Mesenchymal stem cell (in vitro differentiated cells and primary cell): ENCODE results near the gene LYG1.
A peak's percentile ranks its signal among the peaks of the same experiment; 100 is the strongest.

ENCODE experiments used
- DNase-seq: peaks from one replicate; pipeline ENCODE4 v3.0.0-alpha.2; 2013
- H2AFZ ChIP-seq: one replicate; pipeline ENCODE4 v1.6.1; 2013; ENCODE audit warnings: low read depth, mild to moderate bottlenecking, control low read depth, inconsistent platforms, low read length, moderate library complexity
- H2AK5ac ChIP-seq: 2 replicates; pipeline ENCODE4 v1.6.1; 2013; ENCODE audit warnings: low read length, moderate library complexity, mild to moderate bottlenecking, inconsistent platforms; ENCODE audit not compliant: severe bottlenecking
- H2BK120ac ChIP-seq: one replicate; pipeline ENCODE4 v1.6.1; 2013; ENCODE audit warnings: low read depth, mild to moderate bottlenecking, inconsistent platforms, low read length, moderate library complexity
- H2BK12ac ChIP-seq, 2 experiments: one replicate each; pipeline ENCODE4 v1.6.1; 2013; ENCODE audit warnings: inconsistent platforms in 2 of 2, low read length in 2 of 2, mild to moderate bottlenecking in 2 of 2, moderate library complexity in 2 of 2, control low read depth in 1 of 2
- H2BK15ac ChIP-seq: one replicate; pipeline ENCODE4 v1.6.1; 2013; ENCODE audit warnings: mild to moderate bottlenecking, low read depth, inconsistent platforms; ENCODE audit not compliant: poor library complexity, severe bottlenecking
- H2BK5ac ChIP-seq: 2 replicates; pipeline ENCODE4 v1.6.1; 2013; ENCODE audit warnings: low read depth, mild to moderate bottlenecking, low read length, control low read depth, inconsistent platforms; ENCODE audit not compliant: poor library complexity, severe bottlenecking
- H3K14ac ChIP-seq, 2 experiments: one replicate each; pipeline ENCODE4 v1.6.1; 2013; ENCODE audit warnings: inconsistent platforms in 2 of 2, low read length in 2 of 2, control low read depth in 1 of 2, mild to moderate bottlenecking in 1 of 2, moderate library complexity in 1 of 2
- H3K18ac ChIP-seq, 2 experiments: one replicate each; pipeline ENCODE4 v1.6.1; 2013; ENCODE audit warnings: inconsistent platforms in 2 of 2, low read length in 2 of 2, control low read depth in 1 of 2, low read depth in 1 of 2, mild to moderate bottlenecking in 1 of 2
- H3K23ac ChIP-seq, 2 experiments: one replicate each; pipeline ENCODE4 v1.6.1; 2013; ENCODE audit warnings: inconsistent platforms in 2 of 2, low read length in 2 of 2, mild to moderate bottlenecking in 2 of 2, moderate library complexity in 2 of 2, control low read depth in 1 of 2
- H3K27ac ChIP-seq: 2 replicates; pipeline ENCODE4 v1.5.1; 2013; ENCODE audit warnings: mild to moderate bottlenecking, moderate library complexity, low read length, control low read depth, inconsistent platforms; ENCODE audit not compliant: poor library complexity, severe bottlenecking
- H3K27me3 ChIP-seq, 2 experiments: 2 replicates each; pipeline versions ENCODE4 v1.6.1 to v1.7.0; 2013; ENCODE audit warnings: low read length in 2 of 2, mild to moderate bottlenecking in 2 of 2, moderate library complexity in 2 of 2, control low read depth in 1 of 2, inconsistent platforms in 1 of 2; ENCODE audit not compliant: control insufficient read depth in 1 of 2, insufficient read depth in 1 of 2
- H3K36me3 ChIP-seq, 2 experiments: 2 replicates each; pipeline versions ENCODE4 v1.6.1 to v1.7.0; 2013; ENCODE audit warnings: low read length in 2 of 2, control low read depth in 1 of 2, inconsistent platforms in 1 of 2, low read depth in 1 of 2, mild to moderate bottlenecking in 1 of 2; ENCODE audit not compliant: insufficient read depth in 2 of 2, control insufficient read depth in 1 of 2
- H3K4ac ChIP-seq, 2 experiments: one replicate each; pipeline ENCODE4 v1.6.1; 2013; ENCODE audit warnings: inconsistent platforms in 2 of 2, low read length in 2 of 2, mild to moderate bottlenecking in 2 of 2, moderate library complexity in 2 of 2, control low read depth in 1 of 2, low read depth in 1 of 2
- H3K4me1 ChIP-seq: 2 replicates; pipeline ENCODE4 v1.6.1; 2013; ENCODE audit warnings: low read depth, low read length, control low read depth; ENCODE audit not compliant: control insufficient read depth, insufficient read depth
- H3K4me2 ChIP-seq: 2 replicates; pipeline ENCODE4 v1.6.1; 2013; ENCODE audit warnings: low read length, mild to moderate bottlenecking, inconsistent platforms; ENCODE audit not compliant: poor library complexity, severe bottlenecking
- H3K4me3 ChIP-seq, 2 experiments: 2 replicates each; pipeline versions ENCODE4 v1.5.1 to v1.7.0; 2013; ENCODE audit warnings: low read length in 2 of 2, mild to moderate bottlenecking in 2 of 2, control low read depth in 1 of 2, low read depth in 1 of 2; ENCODE audit not compliant: insufficient read depth in 1 of 2
- H3K79me1 ChIP-seq: replicated peaks from 2 replicates; pipeline ENCODE4 v1.6.1; 2013; ENCODE audit warnings: mild to moderate bottlenecking, control low read depth, low read length, inconsistent platforms; ENCODE audit not compliant: poor library complexity, severe bottlenecking
- H3K9ac ChIP-seq: 2 replicates; pipeline ENCODE4 v1.7.0; 2013; ENCODE audit warnings: mild to moderate bottlenecking, low read length, moderate library complexity
- H3K9me3 ChIP-seq: 2 replicates; pipeline ENCODE4 v1.7.0; 2013; ENCODE audit warnings: mild to moderate bottlenecking, low read length; ENCODE audit not compliant: control insufficient read depth
- H4K8ac ChIP-seq: one replicate; pipeline ENCODE4 v1.6.1; 2013; ENCODE audit warnings: inconsistent platforms, mild to moderate bottlenecking, low read length, moderate library complexity
- H4K91ac ChIP-seq: one replicate; pipeline ENCODE4 v1.6.1; 2013; ENCODE audit warnings: mild to moderate bottlenecking, low read length, inconsistent platforms
- WGBS: methylation state at CpG from one replicate; pipeline ENCODE4 v1.1.7; 2013; ENCODE audit warnings: mixed read lengths; 5-methylcytosine and 5-hydroxymethylcytosine counted together

LYG1 gene

DNA sequence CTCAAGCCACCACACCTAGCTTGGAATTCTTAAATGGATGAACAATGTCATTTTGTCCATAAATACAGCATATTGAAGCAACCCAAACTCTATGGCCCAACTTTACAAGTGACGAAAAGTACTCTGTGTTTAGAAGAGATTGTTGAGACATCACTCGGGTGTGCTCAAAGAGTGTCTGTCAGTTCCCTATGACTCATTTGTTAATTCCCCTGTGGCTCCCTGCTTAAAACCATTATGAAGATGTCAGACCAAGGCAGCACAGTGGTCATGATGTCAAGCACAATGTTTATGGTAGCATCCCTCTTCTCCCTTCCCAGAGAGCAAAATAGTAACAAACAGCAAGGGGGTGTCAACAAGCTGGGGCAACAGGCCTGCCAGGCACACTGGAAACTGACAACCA is 3.0 kb downstream of the LYG1 start:
- Histone ChIP-seq H4K91ac (no peak overlapping the region), H3K9ac (no peak overlapping the region), H3K9me3 (no peaks in the 10 kb centered on the region), H3K23ac (no peak overlapping the region), H3K27ac (no peak overlapping the region), H3K36me3 (peaks cover 0 to 2% of the 10 kb centered on the region in 2 experiments), H3K79me1 (no peaks in the 10 kb centered on the region), H2BK12ac (no peak overlapping the region), H3K18ac (no peak overlapping the region), H2AK5ac (no peak overlapping the region), H2BK15ac (no peak overlapping the region), H3K4me2 (no peak overlapping the region), H2BK5ac (no peak overlapping the region), H2AFZ (no peak overlapping the region), H4K8ac (no peak overlapping the region), H2BK120ac (no peak overlapping the region), H3K4me1 (peaks cover 5% of the 10 kb centered on the region), H3K14ac (no peak overlapping the region), H3K4me3 (no peak overlapping the region), H3K4ac (no peak overlapping the region), H3K27me3 (no peaks in the 10 kb centered on the region)
- 56% methylated on average over 2 of the region's 2 CpGs for WGBS
- DNase-seq: peak; percentile 77

DNA sequence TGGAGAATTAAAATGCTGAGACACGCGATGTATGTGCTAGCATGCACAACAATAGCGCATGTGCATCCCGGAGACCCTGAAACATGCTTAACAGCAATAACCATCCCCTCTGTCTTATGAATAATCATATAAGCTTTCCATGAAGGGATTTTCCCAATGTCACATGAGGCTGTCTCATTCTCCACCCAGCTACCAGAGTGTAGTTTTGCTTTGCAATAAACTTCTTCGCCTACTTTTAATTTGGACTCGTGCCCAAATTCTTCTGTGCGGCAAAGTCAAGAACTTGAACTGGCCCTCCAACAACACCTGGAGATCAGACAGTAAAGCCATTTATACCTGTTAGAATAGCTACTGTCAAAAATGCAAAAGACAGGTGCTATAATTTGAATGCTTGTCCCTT is 15.5 kb downstream of the LYG1 start:
- Histone ChIP-seq H3K4me3 (no peak overlapping the region), H4K91ac (no peak overlapping the region), H3K9me3 (no peaks in the 10 kb centered on the region), H3K9ac (no peak overlapping the region), H3K18ac (no peak overlapping the region), H2BK12ac (no peak overlapping the region), H2AK5ac (no peak overlapping the region), H3K14ac (no peak overlapping the region), H3K4me2 (no peak overlapping the region), H3K27ac (no peak overlapping the region), H3K4ac (no peak overlapping the region), H2BK5ac (no peak overlapping the region), H3K23ac (no peak overlapping the region), H3K4me1 (no peaks in the 10 kb centered on the region), H2BK120ac (no peak overlapping the region), H2AFZ (no peak overlapping the region), H2BK15ac (no peak overlapping the region), H3K27me3 (no peaks in the 10 kb centered on the region), H3K36me3 (peaks cover 0 to 10% of the 10 kb centered on the region in 2 experiments), H4K8ac (no peak overlapping the region), H3K79me1 (no peaks in the 10 kb centered on the region)
- no peak for DNase-seq
- 96% methylated on average over 7 of the region's 7 CpGs for WGBS

DNA sequence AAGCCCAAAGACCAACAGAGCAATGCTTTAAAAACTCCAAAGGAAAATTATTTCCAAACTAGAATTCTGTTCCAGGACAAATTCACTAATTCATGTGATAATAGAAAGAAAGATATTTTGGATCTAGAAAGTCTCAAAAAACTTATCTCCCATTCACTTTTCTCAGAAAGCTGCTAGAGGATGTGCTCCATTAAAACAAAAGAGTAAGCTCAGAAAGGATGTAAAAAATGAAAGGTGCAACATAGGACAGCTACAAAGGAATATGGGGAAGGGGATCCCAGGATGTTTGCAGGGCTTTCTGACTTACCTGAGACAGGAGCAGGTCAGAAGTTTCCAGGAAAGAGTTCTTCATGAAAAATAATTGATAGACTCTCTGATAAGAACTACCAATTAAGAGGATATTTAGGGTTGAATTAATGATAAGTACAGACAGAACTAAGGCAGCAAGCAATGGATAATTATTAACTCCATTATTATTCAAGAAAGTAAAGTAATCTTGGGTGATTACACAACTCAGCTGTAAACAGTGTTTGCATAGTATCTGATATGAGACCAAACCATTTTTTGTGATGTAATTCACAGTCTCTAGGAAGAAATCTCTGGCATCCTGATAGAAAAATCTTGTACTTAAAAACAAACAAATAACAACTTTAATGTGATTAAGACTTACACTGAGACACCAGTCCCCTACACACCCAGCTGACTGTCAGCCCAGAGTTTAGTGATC is 20.9 kb downstream of the LYG1 start:
- no peak overlapping the region for H3K9ac ChIP-seq
- H3K9me3 ChIP-seq: peaks cover 4% of the 10 kb centered on the region
- H3K18ac ChIP-seq: no peak overlapping the region
- DNase-seq: no peak
- H3K27me3 ChIP-seq: no peaks in the 10 kb centered on the region
- H3K14ac ChIP-seq: no peak overlapping the region
- H2AFZ ChIP-seq: no peak overlapping the region
- no peak overlapping the region for H3K4ac ChIP-seq
- H3K4me1 ChIP-seq: peaks cover 4% of the 10 kb centered on the region
- no peak overlapping the region for H3K4me2 ChIP-seq
- peaks cover 0 to 10% of the 10 kb centered on the region in 2 experiments for H3K36me3 ChIP-seq
- H2BK120ac ChIP-seq: no peak overlapping the region
- no peak overlapping the region for H3K23ac ChIP-seq
- no peak overlapping the region for H4K8ac ChIP-seq
- no peak overlapping the region for H2BK5ac ChIP-seq
- H2AK5ac ChIP-seq: no peak overlapping the region
- no peak overlapping the region for H3K4me3 ChIP-seq
- H2BK12ac ChIP-seq: no peak overlapping the region
- no peaks in the 10 kb centered on the region for H3K79me1 ChIP-seq
- no peak overlapping the region for H4K91ac ChIP-seq
- peak overlapping the region; percentile 96 for H3K27ac ChIP-seq
- H2BK15ac ChIP-seq: no peak overlapping the region

DNA sequence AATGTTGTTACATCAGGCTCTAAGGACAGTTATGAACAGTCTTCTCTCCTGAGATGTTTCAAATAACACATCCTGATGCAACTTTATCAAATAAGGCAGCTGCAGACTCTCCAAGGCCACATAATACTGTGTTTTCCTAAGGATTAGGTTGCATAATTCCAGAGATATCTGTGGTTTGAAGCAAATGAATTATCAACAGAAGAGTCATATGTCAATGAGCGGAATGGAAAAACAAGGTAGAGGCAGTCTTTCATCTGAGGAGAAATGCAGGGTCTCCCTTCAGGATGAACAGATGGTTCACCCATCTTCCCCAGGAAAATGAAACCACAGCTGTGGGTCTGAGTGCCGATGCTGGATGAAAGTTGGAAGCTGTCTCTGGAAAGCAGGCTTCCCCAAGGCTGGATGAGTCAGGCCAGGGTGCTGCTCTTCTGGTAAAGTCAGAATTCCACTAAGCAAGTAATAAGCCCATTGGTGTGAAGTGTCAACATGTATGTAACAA is 22.2 kb downstream of the LYG1 start:
- Histone ChIP-seq H3K18ac (no peak overlapping the region), H2BK120ac (no peak overlapping the region), H4K8ac (no peak overlapping the region), H3K27me3 (no peaks in the 10 kb centered on the region), H3K4me3 (peak overlapping the region in 1 of 2 experiments; percentile 60), H3K23ac (no peak overlapping the region), H3K27ac (peak overlapping the region; percentile 96), H2AFZ (no peak overlapping the region), H4K91ac (no peak overlapping the region), H3K36me3 (no peaks in the 10 kb centered on the region), H2BK12ac (no peak overlapping the region), H3K4me2 (no peak overlapping the region), H2BK15ac (no peak overlapping the region), H3K4ac (no peak overlapping the region), H3K4me1 (peaks cover 4% of the 10 kb centered on the region), H3K79me1 (no peaks in the 10 kb centered on the region), H3K9ac (peak overlapping the region; percentile 37), H2AK5ac (no peak overlapping the region), H3K9me3 (peaks cover 4% of the 10 kb centered on the region), H3K14ac (no peak overlapping the region), H2BK5ac (no peak overlapping the region)
- WGBS: 64% methylated on average over 2 of the region's 2 CpGs
- peak; percentile 85 for DNase-seq
